BLaER1 (cell line): ENCODE results near the gene VEGFC.

Experiments
- H3K27ac ChIP-seq: shearing (Covaris generic); formaldehyde crosslinking; 2 replicates; pipeline ENCODE4 v1.8.1; 2022
- H3K27me3 ChIP-seq: shearing (Covaris generic); formaldehyde crosslinking; 2 replicates; pipeline ENCODE4 v1.8.1; 2022
- H3K36me3 ChIP-seq: shearing (Covaris generic); formaldehyde crosslinking; 2 replicates; pipeline ENCODE4 v1.8.1; 2022
- H3K4me1 ChIP-seq: shearing (Covaris generic); formaldehyde crosslinking; 2 replicates; pipeline ENCODE4 v1.8.1; 2022
- H3K4me2 ChIP-seq: shearing (Covaris generic); formaldehyde crosslinking; 2 replicates; pipeline ENCODE4 v1.8.1; 2022
- H3K4me3 ChIP-seq: shearing (Covaris generic); formaldehyde crosslinking; 2 replicates; pipeline ENCODE4 v1.8.1; 2022
- H3K9ac ChIP-seq: shearing (Covaris generic); formaldehyde crosslinking; 2 replicates; pipeline ENCODE4 v1.8.1; 2022
- H3K9me3 ChIP-seq: shearing (Covaris generic); formaldehyde crosslinking; 2 replicates; pipeline ENCODE4 v1.8.1; 2022
- H4K20me1 ChIP-seq: shearing (Covaris generic); formaldehyde crosslinking; 2 replicates; pipeline ENCODE4 v1.8.1; 2022
- Cebpa-rat ChIP-seq: shearing (Covaris generic); IDR thresholded peaks from 2 replicates; pipeline ENCODE4 v1.8.1; 2022

The VEGFC gene

GRCh38 chr4:176664964-176665363 is 127.8 kb downstream of the VEGFC start:
- H3K4me3 ChIP-seq: no peak overlapping the region
- H3K9me3 ChIP-seq: no peaks in the 10 kb centered on the region
- no peaks in the 10 kb centered on the region for H3K36me3 ChIP-seq
- no peaks in the 10 kb centered on the region for H3K27me3 ChIP-seq
- no peak overlapping the region for H3K4me2 ChIP-seq
- H3K27ac ChIP-seq: no peak overlapping the region
- TF ChIP-seq Cebpa-rat: no peak
- no peak overlapping the region for H3K9ac ChIP-seq
- no peaks in the 10 kb centered on the region for H4K20me1 ChIP-seq
- H3K4me1 ChIP-seq: no peaks in the 10 kb centered on the region

GRCh38 chr4:176660561-176660960 is 132.2 kb downstream of the VEGFC start:
- H3K27ac ChIP-seq: no peak overlapping the region
- no peaks in the 10 kb centered on the region for H3K9me3 ChIP-seq
- no peak overlapping the region for H3K4me3 ChIP-seq
- no peak overlapping the region for H3K9ac ChIP-seq
- H3K4me2 ChIP-seq: no peak overlapping the region
- TF ChIP-seq Cebpa-rat: no peak
- H4K20me1 ChIP-seq: no peaks in the 10 kb centered on the region
- H3K27me3 ChIP-seq: no peaks in the 10 kb centered on the region
- no peaks in the 10 kb centered on the region for H3K36me3 ChIP-seq
- H3K4me1 ChIP-seq: no peaks in the 10 kb centered on the region

- TF ChIP-seq Cebpa-rat: no peak
- no peak overlapping the region for H3K27ac ChIP-seq
These were observed 136.6 kb downstream of the VEGFC start for GRCh38 chr4:176656108-176656507.

GRCh38 chr4:176654565-176655216 is 138.0 kb downstream of the VEGFC start:
- no peak overlapping the region for H3K4me3 ChIP-seq
- no peaks in the 10 kb centered on the region for H3K9me3 ChIP-seq
- no peaks in the 10 kb centered on the region for H4K20me1 ChIP-seq
- no peaks in the 10 kb centered on the region for H3K4me1 ChIP-seq
- no peak overlapping the region for H3K9ac ChIP-seq
- no peaks in the 10 kb centered on the region for H3K36me3 ChIP-seq
- H3K27ac ChIP-seq: no peak overlapping the region
- TF ChIP-seq Cebpa-rat: no peak
- no peaks in the 10 kb centered on the region for H3K27me3 ChIP-seq
- H3K4me2 ChIP-seq: no peak overlapping the region

More at GRCh38 chr4:176656108-176656507, 136.6 kb downstream of the VEGFC start:
- no peaks in the 10 kb centered on the region for H3K4me1 ChIP-seq
- H3K9me3 ChIP-seq: no peaks in the 10 kb centered on the region
- no peak overlapping the region for H3K4me2 ChIP-seq
- no peaks in the 10 kb centered on the region for H3K27me3 ChIP-seq
- no peaks in the 10 kb centered on the region for H4K20me1 ChIP-seq
- no peak overlapping the region for H3K9ac ChIP-seq
- no peaks in the 10 kb centered on the region for H3K36me3 ChIP-seq
- H3K4me3 ChIP-seq: no peak overlapping the region

GRCh38 chr4:176653401-176654220 is 139.1 kb downstream of the VEGFC start:
- Histone ChIP-seq H3K4me3 (no peak overlapping the region), H3K36me3 (no peaks in the 10 kb centered on the region), H3K4me2 (no peak overlapping the region), H3K27me3 (no peaks in the 10 kb centered on the region), H3K4me1 (no peaks in the 10 kb centered on the region), H3K9me3 (no peaks in the 10 kb centered on the region), H3K9ac (no peak overlapping the region), H3K27ac (no peak overlapping the region), H4K20me1 (no peaks in the 10 kb centered on the region)
- no peak for TF ChIP-seq Cebpa-rat

GRCh38 chr4:176646311-176646710 is 146.4 kb downstream of the VEGFC start:
- no peaks in the 10 kb centered on the region for H3K4me1 ChIP-seq
- no peak overlapping the region for H3K9ac ChIP-seq
- H3K9me3 ChIP-seq: no peaks in the 10 kb centered on the region
- H3K27ac ChIP-seq: no peak overlapping the region
- H3K27me3 ChIP-seq: no peaks in the 10 kb centered on the region
- no peak overlapping the region for H3K4me2 ChIP-seq
- no peak overlapping the region for H3K4me3 ChIP-seq
- H4K20me1 ChIP-seq: no peaks in the 10 kb centered on the region
- no peaks in the 10 kb centered on the region for H3K36me3 ChIP-seq
- no peak for TF ChIP-seq Cebpa-rat

GRCh38 chr4:176645246-176645960 is 147.3 kb downstream of the VEGFC start:
- Histone ChIP-seq H3K36me3 (no peaks in the 10 kb centered on the region), H4K20me1 (no peaks in the 10 kb centered on the region), H3K4me1 (no peaks in the 10 kb centered on the region), H3K4me2 (no peak overlapping the region), H3K27me3 (no peaks in the 10 kb centered on the region), H3K9me3 (no peaks in the 10 kb centered on the region), H3K4me3 (no peak overlapping the region), H3K9ac (no peak overlapping the region), H3K27ac (no peak overlapping the region)
- TF ChIP-seq Cebpa-rat: no peak

- Histone ChIP-seq H4K20me1 (no peaks in the 10 kb centered on the region), H3K4me3 (no peak overlapping the region), H3K9me3 (no peaks in the 10 kb centered on the region), H3K36me3 (no peaks in the 10 kb centered on the region), H3K9ac (no peak overlapping the region), H3K27me3 (no peaks in the 10 kb centered on the region), H3K4me2 (no peak overlapping the region), H3K4me1 (no peaks in the 10 kb centered on the region), H3K27ac (no peak overlapping the region)
- no peak for TF ChIP-seq Cebpa-rat
These were observed 150.2 kb downstream of the VEGFC start for GRCh38 chr4:176642472-176642871.

GRCh38 chr4:176641237-176641636 is 151.5 kb downstream of the VEGFC start:
- H3K4me2 ChIP-seq: no peak overlapping the region
- no peak overlapping the region for H3K9ac ChIP-seq
- H3K4me1 ChIP-seq: no peaks in the 10 kb centered on the region
- H4K20me1 ChIP-seq: no peaks in the 10 kb centered on the region
- H3K27me3 ChIP-seq: no peaks in the 10 kb centered on the region
- no peak overlapping the region for H3K27ac ChIP-seq
- H3K9me3 ChIP-seq: no peaks in the 10 kb centered on the region
- no peak for TF ChIP-seq Cebpa-rat
- H3K4me3 ChIP-seq: no peak overlapping the region
- no peaks in the 10 kb centered on the region for H3K36me3 ChIP-seq

- Histone ChIP-seq H3K9me3 (no peaks in the 10 kb centered on the region), H3K27ac (no peak overlapping the region), H3K36me3 (no peaks in the 10 kb centered on the region), H3K4me1 (peaks cover 6% of the 10 kb centered on the region), H4K20me1 (no peaks in the 10 kb centered on the region), H3K27me3 (no peaks in the 10 kb centered on the region), H3K9ac (no peak overlapping the region), H3K4me2 (no peak overlapping the region), H3K4me3 (no peak overlapping the region)
- no peak for TF ChIP-seq Cebpa-rat
These were observed 153.7 kb downstream of the VEGFC start for GRCh38 chr4:176638992-176639391.
